Measurements from ENCODE around the gene MED12L. TPM values are rescaled to one million over a fixed set of nuclear protein-coding genes. Genes with fewer than 3 reads are reported as not detected.

MED12L gene
- total RNA-seq, 1 donor from 2014 or later, result 0.32 TPM

GRCh38 chr3:151183265-151183671 lies 97.8 kb downstream of the MED12L start:
- no peak for ATAC-seq

DNA sequence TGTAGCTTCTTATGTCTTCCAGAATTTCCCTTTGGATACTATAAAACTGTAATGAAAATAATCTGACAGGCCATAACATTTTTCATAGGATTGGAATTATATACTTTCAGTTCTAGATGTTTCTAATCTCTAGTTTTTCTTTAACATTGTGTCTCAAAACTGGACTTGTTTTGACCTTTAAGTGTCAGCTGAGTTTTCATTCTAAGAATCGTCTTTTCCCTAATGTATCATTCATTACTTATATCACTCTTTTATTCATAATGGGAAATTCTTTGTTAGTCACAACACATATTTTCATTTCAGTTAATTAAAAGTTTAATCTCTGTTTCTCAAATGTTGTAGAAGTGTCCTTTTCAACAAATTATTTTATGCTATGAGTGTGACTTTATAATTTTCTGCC lies 105.6 kb downstream of the MED12L start:
- no peak for ATAC-seq

GRCh38 chr3:151192545-151192944 lies 107.1 kb downstream of the MED12L start:
- no peak for ATAC-seq

- ATAC-seq, result no peak
These were observed 110.4 kb downstream of the MED12L start for GRCh38 chr3:151195826-151196225.

- ATAC-seq, result no peak
These were observed 111.0 kb downstream of the MED12L start for GRCh38 chr3:151196434-151196833.

GRCh38 chr3:151197228-151197627 lies 111.8 kb downstream of the MED12L start:
- ATAC-seq, result no peak

- ATAC-seq, result no peak
These were observed 112.7 kb downstream of the MED12L start for GRCh38 chr3:151197981-151198767.

- no peak for ATAC-seq
These were observed 113.4 kb downstream of the MED12L start for GRCh38 chr3:151198849-151199248.

DNA sequence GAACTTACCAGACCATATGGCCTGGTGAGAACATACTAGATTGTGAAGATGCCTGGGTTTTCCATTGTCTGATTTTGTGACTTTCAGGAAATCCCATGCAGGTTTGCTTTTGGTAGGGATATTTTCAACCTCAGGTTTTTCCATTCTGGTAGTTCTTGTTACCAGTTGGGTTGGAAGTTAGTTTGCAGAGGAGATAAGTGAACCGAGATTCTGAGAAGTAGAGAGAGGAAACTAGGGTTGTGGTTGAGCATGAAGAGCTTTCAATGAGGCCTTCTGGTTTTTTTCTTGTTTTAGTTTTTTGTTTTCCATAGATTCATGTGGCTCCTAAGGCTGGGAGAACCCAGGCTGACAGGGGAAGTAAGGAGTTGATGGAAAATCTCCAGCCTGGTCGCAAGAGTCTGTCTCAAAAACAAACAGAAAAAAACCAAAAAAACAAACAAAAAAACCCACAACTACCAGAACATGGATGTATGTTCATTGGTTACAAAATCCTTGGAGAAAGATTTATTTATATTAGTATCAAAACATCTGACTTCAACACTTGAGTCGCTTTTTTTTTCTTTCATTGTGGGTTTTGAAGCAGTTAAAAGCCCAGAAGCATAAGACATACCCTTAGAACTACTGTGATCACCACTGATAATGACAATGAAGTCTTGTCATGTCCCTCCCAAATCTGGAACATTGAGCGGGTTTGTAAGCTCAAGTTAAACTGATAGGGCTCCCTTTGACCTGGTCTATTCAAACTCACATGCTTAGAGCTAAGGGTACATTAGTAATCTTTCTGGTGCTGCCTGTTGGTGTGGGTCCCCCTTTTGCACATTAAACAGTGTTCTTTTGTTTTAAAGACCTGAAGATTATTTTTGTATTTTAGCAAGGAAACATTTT lies 114.3 kb downstream of the MED12L start:
- ATAC-seq, result no peak

DNA sequence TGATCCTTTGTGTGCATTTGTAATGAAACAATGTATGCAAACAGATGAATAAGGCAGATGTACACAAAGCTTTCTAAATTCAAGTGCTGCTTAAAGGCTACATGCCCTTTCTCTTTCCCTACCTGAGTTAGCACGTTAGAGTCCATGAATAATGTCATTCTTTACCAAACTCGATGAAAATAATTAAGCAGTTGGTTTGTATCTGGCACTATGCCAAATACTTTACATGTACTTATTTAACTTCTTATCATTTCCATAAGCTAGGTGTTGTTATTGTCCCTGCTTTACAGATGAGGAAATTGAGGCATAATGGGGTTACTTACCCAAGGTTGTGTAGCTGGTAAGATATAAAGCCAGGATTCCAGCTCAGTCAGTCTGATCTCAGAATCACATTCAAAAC lies 115.1 kb downstream of the MED12L start:
- ATAC-seq, result no peak

GRCh38 chr3:151201051-151201730 lies 115.7 kb downstream of the MED12L start:
- ATAC-seq, result no peak

GRCh38 chr3:151203051-151203420 lies 117.6 kb downstream of the MED12L start, which contains the start of gene GPR171:
Gene GPR171 (minus strand): TSS chr3:151203216. CDS start chr3:151199386, 3,830 bp downstream.
- ATAC-seq, result no peak

GRCh38 chr3:151204530-151205402 lies 119.3 kb downstream of the MED12L start:
- ATAC-seq, result no peak

DNA sequence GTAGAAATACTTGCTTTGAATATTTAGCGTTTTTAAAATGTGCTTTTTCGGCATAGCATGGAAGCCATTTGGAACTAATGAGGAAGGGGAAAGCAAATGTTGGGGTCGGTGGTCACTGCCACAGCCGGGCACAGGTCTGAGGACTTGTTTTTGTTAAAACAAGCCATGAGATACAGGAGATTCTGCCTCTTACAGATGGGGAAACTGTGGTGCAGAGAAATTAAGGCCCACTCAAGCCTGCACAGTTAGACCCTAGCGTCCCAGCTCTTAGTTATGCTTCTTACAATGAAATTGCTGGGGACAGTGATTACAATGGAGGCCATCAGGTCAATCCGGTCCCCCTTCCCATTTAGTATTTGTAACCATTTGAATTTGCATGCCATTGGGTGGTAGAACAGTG lies 120.0 kb downstream of the MED12L start:
- ATAC-seq, result no peak

DNA sequence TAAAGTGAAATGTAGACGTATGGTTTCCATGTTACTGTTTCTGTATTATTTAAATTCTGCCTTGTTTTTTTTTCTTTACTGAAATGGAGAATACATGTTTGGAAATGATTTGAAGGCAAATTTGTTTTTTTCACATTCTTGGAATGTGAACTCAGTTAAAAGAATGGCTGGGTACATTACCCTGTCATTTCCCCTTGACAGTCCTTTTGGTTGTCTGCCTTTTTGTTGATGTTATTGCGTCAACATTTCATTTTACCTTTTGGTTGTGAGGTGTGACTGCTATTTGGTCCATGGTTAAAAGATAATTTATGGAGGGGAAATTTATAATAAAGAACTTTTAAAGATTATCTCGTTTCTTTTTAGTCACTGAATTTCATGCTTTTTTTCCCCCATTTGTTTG lies 120.7 kb downstream of the MED12L start:
- ATAC-seq, result no peak

DNA sequence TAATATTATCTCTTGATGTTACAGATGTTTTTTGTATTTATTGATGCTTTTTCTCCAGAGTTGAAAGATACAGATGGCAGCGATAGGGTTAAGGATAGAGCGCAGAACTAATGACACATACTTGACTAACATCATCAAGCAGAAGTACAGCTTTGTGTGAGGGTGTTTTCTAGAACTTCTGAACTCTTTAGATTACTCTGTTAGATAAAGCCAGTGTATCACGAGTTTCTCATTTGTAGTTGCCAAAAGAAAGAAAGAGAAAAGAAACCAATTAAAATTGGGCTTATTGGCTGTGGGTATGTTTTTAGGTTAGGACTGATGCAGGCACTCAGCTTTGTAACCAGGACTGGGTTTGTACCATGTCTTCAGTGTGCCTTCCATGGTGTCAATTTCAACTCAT lies 124.2 kb downstream of the MED12L start:
- no peak for ATAC-seq

- ATAC-seq, result no peak
These were observed 125.4 kb downstream of the MED12L start for GRCh38 chr3:151210676-151211381.

GRCh38 chr3:151213151-151213550 lies 127.7 kb downstream of the MED12L start:
- ATAC-seq, result no peak

DNA sequence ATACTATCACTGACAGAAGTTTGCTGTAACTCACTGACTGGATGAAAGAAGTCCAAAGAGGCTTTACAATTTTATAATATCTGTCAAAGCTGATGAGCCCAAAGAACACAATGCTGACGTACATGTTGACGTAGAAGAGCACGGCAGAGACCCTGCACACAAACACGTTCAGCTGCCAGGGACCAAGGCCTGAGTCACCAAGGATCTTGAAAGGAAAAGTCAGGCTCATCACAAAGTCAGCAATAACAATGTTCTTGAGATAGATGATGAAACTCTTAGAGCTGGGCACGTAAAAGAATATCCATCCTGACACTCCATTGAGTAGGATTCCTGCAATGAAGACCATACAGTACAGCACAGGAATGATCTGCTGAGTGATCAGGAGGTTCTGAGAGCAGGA lies 128.4 kb downstream of the MED12L start:
- no peak for ATAC-seq

- no peak for ATAC-seq
These were observed 129.0 kb downstream of the MED12L start for GRCh38 chr3:151214459-151214858.

All from esophagus mucosa (tissue), 1 donor.